HG02973 (cell line): ENCODE data around the gene LCOR.

Source experiments
- ATAC-seq: cut with Tn5 transposase; IDR thresholded peaks from one replicate; pipeline ENCODE4 v1.9.1; 2021; ENCODE audit warnings: moderate library complexity; ENCODE audit not compliant: unreplicated experiment

Gene LCOR

GRCh38 chr10:96889415-96890171 is 57.5 kb downstream of the LCOR start:
- ATAC-seq, result no peak

GRCh38 chr10:96890172-96890513 is 58.0 kb downstream of the LCOR start:
- ATAC-seq, result no peak

- no peak for ATAC-seq
Measured at GRCh38 chr10:96890580-96890979, 58.5 kb downstream of the LCOR start.

GRCh38 chr10:96891840-96892239 is 59.7 kb downstream of the LCOR start:
- no peak for ATAC-seq

- ATAC-seq, result no peak
Measured at GRCh38 chr10:96895662-96896424, 63.7 kb downstream of the LCOR start.

- no peak for ATAC-seq
Measured at GRCh38 chr10:96896884-96897589, 64.9 kb downstream of the LCOR start.

GRCh38 chr10:96902117-96902516 is 70.0 kb downstream of the LCOR start:
- ATAC-seq, result no peak

- no peak for ATAC-seq
Measured at GRCh38 chr10:96902731-96903358, 70.7 kb downstream of the LCOR start.

GRCh38 chr10:96904648-96905047 is 72.5 kb downstream of the LCOR start:
- ATAC-seq, result no peak

- no peak for ATAC-seq
Measured at GRCh38 chr10:96906864-96907263, 74.8 kb downstream of the LCOR start.

- ATAC-seq, result no peak
Measured at GRCh38 chr10:96910488-96911395, 78.6 kb downstream of the LCOR start.

- ATAC-seq, result no peak
Measured at GRCh38 chr10:96912405-96912804, 80.3 kb downstream of the LCOR start.

- no peak for ATAC-seq
Measured at GRCh38 chr10:96913906-96914305, 81.8 kb downstream of the LCOR start.

- no peak for ATAC-seq
Measured at GRCh38 chr10:96917628-96918027, 85.5 kb downstream of the LCOR start.

- no peak for ATAC-seq
Measured at GRCh38 chr10:96918214-96919002, 86.3 kb downstream of the LCOR start.

GRCh38 chr10:96919785-96920430 is 87.8 kb downstream of the LCOR start:
- no peak for ATAC-seq

- ATAC-seq, result no peak
Measured at GRCh38 chr10:96921655-96922054, 89.6 kb downstream of the LCOR start.

GRCh38 chr10:96922978-96923948 is 91.2 kb downstream of the LCOR start:
- no peak for ATAC-seq
